Chondrocyte (in vitro differentiated cells): Measurements from ENCODE around the gene TEFM. TPM values are rescaled to one million over a fixed set of nuclear protein-coding genes. Genes with fewer than 3 reads are reported as not detected.

ENCODE experiments used
- DNase-seq: peaks from one replicate; pipeline ENCODE4 v3.0.0; 2021; ENCODE audit warnings: mixed read lengths, low spot score
- H3K27ac Mint-ChIP-seq: one replicate; pipeline ENCODE4 v1.8.0; 2021; ENCODE audit warnings: mild to moderate bottlenecking, moderate library complexity, mixed read lengths; ENCODE audit not compliant: unreplicated experiment
- H3K27me3 Mint-ChIP-seq: 2 replicates; pipeline ENCODE4 v1.8.0; 2021; ENCODE audit warnings: low read depth, mixed read lengths
- H3K36me3 Mint-ChIP-seq: 2 replicates; pipeline ENCODE4 v1.8.0; 2021; ENCODE audit warnings: low read depth, mixed read lengths
- H3K4me1 Mint-ChIP-seq: 2 replicates; pipeline ENCODE4 v1.8.0; 2021; ENCODE audit warnings: low read depth, mild to moderate bottlenecking, mixed read lengths
- H3K4me3 Mint-ChIP-seq: one replicate; pipeline ENCODE4 v1.8.0; 2021; ENCODE audit warnings: mild to moderate bottlenecking, moderate library complexity, mixed read lengths; ENCODE audit not compliant: unreplicated experiment
- H3K9me3 Mint-ChIP-seq: 2 replicates; pipeline ENCODE4 v1.8.0; 2021; ENCODE audit warnings: low read depth, mixed read lengths
- total RNA-seq: library from RNA; stranded (reverse); gene quantifications from 3 replicates; pipeline ENCODE4 v1.2.1, GENCODE V29; 2021
- TF ChIP-seq, protein P1 (sequence below): fragments of 200-600 bp; sonication (generic); IDR thresholded peaks from 2 replicates; pipeline ENCODE4 v1.5.0; 2021; ENCODE audit warnings: antibody characterized with exemption, mild to moderate bottlenecking, moderate library complexity

Gene TEFM
- total RNA-seq, 1 donor from 2014 or later: 10.8 TPM

DNA sequence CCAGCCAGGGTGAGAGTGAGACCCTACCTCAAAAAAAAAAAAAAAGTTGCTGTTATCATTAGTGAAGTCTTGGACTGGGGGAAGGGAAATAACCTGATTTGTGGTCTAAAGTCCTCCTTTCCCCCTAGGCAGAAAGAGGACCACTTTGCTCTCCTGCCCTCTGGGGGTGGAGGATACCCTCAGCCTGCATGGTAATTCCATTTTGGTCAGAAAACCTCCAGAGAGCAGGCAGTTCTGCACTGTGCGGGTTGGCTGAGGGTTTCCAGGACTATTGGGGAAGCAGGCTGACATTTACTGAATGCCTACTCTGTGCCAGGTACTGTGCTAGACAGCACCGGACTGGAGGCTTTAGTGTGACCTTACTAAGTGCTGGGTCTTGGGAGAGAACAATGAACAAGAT lies 18.3 kb upstream of the TEFM start:
- Mint-ChIP-seq H3K27ac (no peak overlapping the region), H3K4me1 (peaks cover 25% of the 10 kb centered on the region), H3K36me3 (peaks cover 2% of the 10 kb centered on the region), H3K9me3 (no peaks in the 10 kb centered on the region), H3K4me3 (no peak overlapping the region), H3K27me3 (peaks cover 25% of the 10 kb centered on the region)
- DNase-seq: no peak
- TF ChIP-seq, protein P1, sequence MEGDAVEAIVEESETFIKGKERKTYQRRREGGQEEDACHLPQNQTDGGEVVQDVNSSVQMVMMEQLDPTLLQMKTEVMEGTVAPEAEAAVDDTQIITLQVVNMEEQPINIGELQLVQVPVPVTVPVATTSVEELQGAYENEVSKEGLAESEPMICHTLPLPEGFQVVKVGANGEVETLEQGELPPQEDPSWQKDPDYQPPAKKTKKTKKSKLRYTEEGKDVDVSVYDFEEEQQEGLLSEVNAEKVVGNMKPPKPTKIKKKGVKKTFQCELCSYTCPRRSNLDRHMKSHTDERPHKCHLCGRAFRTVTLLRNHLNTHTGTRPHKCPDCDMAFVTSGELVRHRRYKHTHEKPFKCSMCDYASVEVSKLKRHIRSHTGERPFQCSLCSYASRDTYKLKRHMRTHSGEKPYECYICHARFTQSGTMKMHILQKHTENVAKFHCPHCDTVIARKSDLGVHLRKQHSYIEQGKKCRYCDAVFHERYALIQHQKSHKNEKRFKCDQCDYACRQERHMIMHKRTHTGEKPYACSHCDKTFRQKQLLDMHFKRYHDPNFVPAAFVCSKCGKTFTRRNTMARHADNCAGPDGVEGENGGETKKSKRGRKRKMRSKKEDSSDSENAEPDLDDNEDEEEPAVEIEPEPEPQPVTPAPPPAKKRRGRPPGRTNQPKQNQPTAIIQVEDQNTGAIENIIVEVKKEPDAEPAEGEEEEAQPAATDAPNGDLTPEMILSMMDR: no peak

DNA sequence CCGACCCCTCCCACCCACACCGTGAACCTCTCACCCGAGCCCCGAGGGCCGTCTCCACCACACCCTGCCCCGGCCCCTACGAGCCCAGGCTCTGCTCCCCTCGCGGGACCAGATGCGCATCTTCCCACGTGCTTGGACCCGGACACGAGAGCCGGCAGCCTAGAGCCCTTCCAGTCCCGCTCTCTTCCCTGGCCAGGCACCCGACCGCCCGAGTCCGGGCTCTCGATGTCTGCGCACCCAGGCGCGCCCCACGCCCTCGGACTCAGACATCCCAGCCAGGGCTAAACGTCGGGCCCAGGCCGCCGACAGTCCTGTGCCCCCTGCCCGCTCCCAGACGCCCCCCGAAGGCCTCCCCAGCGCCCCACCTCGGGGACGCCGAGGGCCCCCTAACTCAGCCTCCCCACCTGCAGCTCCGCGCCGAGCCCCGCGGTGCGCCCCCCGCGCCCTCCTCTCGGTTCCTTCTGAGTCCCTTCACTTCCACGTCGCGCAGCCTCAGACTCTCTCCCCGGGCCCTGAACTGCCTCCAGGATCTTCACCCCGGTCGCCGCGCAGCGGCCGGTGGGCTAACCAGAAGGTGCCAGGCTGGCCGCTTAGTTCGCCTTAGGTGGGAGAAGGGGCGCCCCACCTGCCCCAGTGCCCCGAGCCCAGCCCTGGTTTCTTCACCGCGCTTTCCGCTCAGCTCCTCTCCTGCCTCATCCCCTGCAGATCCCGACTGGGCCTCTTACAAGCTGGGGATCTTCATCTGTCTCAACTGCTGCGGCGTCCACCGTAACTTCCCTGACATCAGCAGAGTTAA lies 16.4 kb upstream of the TEFM start:
- H3K27me3 Mint-ChIP-seq: peaks cover 31% of the 10 kb centered on the region
- DNase-seq: peak; percentile 88
- peaks cover 25% of the 10 kb centered on the region for H3K4me1 Mint-ChIP-seq
- H3K9me3 Mint-ChIP-seq: no peaks in the 10 kb centered on the region
- TF ChIP-seq, protein P1: no peak
- peaks cover 2% of the 10 kb centered on the region for H3K36me3 Mint-ChIP-seq
- H3K4me3 Mint-ChIP-seq: peak overlapping the region; percentile 69
- H3K27ac Mint-ChIP-seq: no peak overlapping the region

DNA sequence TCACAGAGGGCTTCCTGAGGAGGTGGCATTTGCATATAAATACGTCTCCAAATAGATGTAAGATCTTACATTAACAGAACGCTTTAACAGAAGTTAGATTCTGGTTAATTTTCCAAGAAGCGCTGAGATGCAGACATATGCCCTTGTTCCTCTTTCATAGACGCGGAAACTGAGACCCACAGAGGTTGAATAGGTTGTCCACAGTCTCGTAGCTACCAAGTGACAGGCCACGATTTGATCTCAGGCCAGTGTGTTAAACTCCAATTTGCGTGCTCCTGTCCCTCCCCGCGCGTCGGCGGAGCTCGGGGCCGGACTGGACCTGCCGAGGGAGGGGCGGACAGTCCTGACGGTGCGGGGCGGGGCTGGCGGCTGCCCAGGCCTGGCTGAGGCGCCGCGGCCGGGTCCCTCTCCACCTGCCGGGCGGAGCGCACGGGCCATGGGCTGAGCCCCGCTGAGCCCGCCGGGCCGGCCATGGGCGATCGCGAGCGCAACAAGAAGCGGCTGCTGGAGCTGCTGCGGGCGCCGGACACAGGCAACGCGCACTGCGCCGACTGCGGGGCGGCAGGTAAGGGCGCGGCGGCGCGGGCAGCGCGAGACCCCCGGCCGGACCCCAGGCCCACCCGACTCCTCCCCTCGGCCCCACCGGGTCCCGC lies 15.6 kb upstream of the TEFM start, which contains the start of gene ADAP2:
TSS of gene ADAP2 (plus strand) at position 402 of the 653 bp plus-strand sequence. CDS start at position 472, 70 bp downstream.
- peak within 1 kb of the TSS; percentile 69 for H3K4me3 Mint-ChIP-seq
- peaks cover 2% of the 10 kb centered on the region for H3K36me3 Mint-ChIP-seq
- H3K27ac Mint-ChIP-seq: no peak within 1 kb of the TSS
- peaks cover 31% of the 10 kb centered on the region for H3K27me3 Mint-ChIP-seq
- no peak for DNase-seq
- H3K4me1 Mint-ChIP-seq: peaks cover 25% of the 10 kb centered on the region
- TF ChIP-seq, protein P1: no peak
- no peaks in the 10 kb centered on the region for H3K9me3 Mint-ChIP-seq

DNA sequence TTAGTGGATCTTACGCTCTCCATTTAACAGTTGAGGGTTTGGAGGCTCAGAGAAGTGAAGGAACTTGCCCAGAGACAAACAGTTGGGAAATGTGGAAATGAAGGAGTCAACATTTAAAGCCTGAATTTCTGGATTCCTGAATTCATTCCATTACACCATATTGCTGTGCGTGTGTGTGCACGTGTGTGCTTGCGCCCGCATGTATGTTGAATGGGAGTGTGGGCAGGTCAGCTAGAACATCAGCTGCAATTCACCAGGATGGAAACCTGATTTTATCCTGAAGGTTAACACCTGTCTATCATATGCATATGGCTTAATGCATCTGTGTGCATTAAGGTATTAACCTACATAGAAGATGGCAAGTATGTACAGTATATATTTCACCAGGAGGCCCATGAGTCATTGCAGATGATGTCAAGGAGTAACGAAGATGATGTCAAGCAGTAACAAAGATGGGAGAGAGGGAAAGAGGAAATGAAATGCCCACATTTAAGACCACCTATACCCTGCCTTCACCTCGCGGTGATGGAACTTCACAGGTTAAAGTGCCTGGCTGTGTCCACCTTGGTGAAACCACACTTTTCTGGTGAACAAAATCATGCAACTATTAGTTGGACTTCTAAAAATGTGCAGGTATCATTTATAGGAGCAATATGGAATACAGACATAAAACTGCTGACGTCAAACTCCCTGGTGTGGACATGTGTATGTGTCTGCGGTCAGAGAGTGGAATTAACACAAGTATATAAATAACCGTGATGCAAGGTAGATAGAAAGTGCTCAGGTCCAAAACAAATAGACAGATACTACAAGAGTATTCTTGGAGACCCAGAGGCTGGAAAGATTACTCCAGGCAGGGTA lies 14.9 kb upstream of the TEFM start:
- no peaks in the 10 kb centered on the region for H3K9me3 Mint-ChIP-seq
- TF ChIP-seq, protein P1: no peak
- peaks cover 31% of the 10 kb centered on the region for H3K27me3 Mint-ChIP-seq
- DNase-seq: no peak
- peak overlapping the region; percentile 55 for H3K4me3 Mint-ChIP-seq
- no peak overlapping the region for H3K27ac Mint-ChIP-seq
- peaks cover 25% of the 10 kb centered on the region for H3K4me1 Mint-ChIP-seq
- peaks cover 2% of the 10 kb centered on the region for H3K36me3 Mint-ChIP-seq

DNA sequence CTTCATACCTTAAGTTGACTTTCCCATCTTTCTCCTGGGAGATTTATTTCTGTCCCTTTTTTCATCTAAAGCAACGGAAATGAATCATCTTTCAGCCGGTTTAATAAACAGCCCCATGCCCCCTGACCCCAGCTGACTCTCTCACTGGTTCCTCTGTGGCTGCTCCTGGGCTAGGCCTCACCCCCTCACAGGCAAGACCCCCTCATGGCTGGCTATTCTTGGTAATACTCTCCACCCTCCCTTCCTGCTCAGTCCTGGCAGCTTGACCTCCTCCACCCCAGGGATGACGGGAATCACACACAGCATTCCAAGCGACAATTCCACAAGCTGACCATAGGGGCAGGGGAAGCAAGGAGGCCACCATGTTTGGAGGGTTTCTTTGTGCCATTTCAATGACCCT lies 14.2 kb upstream of the TEFM start:
- Mint-ChIP-seq H3K27me3 (peaks cover 29% of the 10 kb centered on the region), H3K27ac (peak overlapping the region; percentile 65), H3K9me3 (no peaks in the 10 kb centered on the region), H3K4me1 (peaks cover 25% of the 10 kb centered on the region), H3K36me3 (peaks cover 2% of the 10 kb centered on the region), H3K4me3 (no peak overlapping the region)
- TF ChIP-seq, protein P1: peak; percentile 18
- no peak for DNase-seq
